NB4 (cell line): Measurements from ENCODE around the gene DDX11.
A peak's percentile ranks its signal among the peaks of the same experiment; 100 is the strongest.
"Not testable (repeated sequence)": the region's sequence is repeated elsewhere in the genome, so short reads cannot be mapped to it uniquely, and the experiment has no call there.

Experiments
- TF ChIP-seq, protein P1 (sequence below): IDR thresholded peaks from one replicate; pipeline ENCODE4 v1.5.1; 2012; ENCODE audit warnings: low read depth, low read length
- TF ChIP-seq, protein P2 (sequence below): IDR thresholded peaks from 2 replicates; pipeline ENCODE4 v1.6.1; 2011; ENCODE audit warnings: low read depth, low read length

DNA sequence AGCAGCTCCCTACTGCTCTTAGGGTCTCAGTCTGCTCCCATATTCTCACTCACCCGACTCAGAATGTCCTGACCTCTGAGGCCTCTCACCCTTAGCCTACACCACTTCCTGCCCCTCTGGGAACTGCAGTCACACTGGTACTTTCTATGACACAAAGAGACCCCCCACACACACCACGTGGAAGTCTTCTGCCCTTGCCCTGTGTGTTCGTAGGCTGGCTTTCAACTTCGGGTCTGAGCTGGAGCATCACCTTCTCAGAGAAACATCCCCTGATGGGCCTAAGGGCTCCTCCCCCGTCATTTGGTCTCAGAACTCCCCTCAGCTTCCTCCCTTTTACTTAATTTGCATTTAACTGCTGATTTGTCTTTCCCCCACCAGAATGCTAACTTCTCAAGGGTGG is 22.0 kb upstream of the DDX11 start:
- TF ChIP-seq, protein P1, sequence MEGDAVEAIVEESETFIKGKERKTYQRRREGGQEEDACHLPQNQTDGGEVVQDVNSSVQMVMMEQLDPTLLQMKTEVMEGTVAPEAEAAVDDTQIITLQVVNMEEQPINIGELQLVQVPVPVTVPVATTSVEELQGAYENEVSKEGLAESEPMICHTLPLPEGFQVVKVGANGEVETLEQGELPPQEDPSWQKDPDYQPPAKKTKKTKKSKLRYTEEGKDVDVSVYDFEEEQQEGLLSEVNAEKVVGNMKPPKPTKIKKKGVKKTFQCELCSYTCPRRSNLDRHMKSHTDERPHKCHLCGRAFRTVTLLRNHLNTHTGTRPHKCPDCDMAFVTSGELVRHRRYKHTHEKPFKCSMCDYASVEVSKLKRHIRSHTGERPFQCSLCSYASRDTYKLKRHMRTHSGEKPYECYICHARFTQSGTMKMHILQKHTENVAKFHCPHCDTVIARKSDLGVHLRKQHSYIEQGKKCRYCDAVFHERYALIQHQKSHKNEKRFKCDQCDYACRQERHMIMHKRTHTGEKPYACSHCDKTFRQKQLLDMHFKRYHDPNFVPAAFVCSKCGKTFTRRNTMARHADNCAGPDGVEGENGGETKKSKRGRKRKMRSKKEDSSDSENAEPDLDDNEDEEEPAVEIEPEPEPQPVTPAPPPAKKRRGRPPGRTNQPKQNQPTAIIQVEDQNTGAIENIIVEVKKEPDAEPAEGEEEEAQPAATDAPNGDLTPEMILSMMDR, result not testable (repeated sequence)
- TF ChIP-seq, protein P2, sequence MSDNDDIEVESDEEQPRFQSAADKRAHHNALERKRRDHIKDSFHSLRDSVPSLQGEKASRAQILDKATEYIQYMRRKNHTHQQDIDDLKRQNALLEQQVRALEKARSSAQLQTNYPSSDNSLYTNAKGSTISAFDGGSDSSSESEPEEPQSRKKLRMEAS, result 0 out of 2 replicates have a peak, but pooled peaks have one; percentile 18
